Activated CD8-positive, alpha-beta memory T cell treated with anti-CD3 and anti-CD28 coated beads, Interleukin-2, amount 50 U/mL, for 4 hours (primary cell): ENCODE measurements around the gene ENPP1.

Experiments
- DNase-seq: peaks from one replicate; pipeline ENCODE4 v3.0.0-alpha.2; 2020

Gene ENPP1

GRCh38 chr6:131787766-131788712 lies 19.8 kb upstream of the ENPP1 start:
- DNase-seq: no peak

DNA sequence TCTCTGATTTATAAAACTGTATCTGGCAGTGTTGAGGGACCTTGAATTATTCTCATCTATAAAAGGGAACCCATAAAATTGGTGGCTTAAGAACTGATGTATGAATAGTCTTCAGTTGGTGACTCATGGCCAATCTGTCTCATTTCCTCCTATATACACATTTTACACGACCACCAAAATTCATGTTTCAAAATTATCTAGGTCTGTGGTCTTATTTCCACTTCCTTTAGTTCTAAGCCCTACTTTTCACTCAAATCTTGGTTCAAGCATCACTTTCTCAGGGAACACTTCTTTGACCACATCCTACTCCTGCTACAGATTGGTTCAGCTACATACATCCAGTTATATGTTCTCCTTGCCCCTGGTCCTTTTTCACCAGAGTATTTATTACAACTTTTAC lies 18.6 kb upstream of the ENPP1 start:
- DNase-seq: no peak

DNA sequence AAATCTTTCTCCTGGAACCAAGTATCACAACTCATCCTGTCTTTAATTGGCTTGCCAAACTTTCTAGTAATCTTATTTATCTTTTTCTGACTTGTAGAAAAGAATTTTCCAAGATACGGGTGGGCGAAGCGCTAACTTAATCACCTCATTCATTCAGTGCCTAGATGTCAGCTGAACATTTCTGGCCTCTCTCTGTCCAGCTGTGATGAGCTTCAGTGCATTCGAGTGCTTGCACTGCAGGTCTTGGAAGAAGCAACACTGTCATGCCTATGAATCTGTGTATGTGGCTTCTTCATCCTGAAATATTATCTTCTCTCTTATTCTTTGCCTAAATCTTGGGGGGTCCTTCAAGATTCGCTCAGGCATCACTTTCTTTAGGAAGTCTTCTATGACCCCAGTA lies 16.3 kb upstream of the ENPP1 start:
- no peak for DNase-seq

GRCh38 chr6:131792091-131792496 lies 15.7 kb upstream of the ENPP1 start:
- DNase-seq: no peak

DNA sequence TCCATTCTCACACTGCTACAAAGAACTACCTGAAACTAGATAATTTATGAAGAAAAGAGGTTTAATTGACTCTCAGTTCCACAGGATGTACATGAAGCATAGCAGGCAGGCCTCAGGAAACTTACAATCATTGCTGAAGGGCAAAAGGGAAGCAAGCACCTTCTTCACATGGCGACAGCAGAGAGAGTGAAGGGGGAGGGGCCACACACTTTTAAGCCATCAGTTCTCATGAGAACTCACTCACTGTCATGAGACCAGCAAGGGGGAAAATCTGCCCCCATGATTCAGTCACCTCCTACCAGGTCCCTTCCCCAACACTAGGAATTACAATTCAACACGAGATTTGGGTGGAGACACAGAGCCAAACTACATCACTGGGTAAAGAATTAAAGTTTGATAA lies 12.5 kb upstream of the ENPP1 start:
- DNase-seq: no peak

DNA sequence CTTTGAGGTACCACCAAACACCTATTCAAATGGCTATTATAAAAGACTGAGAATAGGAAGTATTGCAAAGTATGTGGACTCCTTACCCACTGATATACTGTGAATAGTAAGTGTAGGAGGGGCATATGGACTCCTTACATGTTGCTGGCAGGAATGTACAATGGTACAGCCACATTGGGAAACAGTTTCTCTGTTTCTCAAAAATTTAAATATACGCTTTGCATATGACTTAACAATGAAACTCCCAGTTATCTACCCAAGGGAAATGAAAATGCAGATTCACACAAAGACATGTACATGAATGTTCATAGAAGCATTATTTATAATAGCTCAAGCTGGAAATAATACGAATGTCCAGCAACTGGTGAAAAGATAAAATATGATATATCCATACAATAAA lies 5.5 kb upstream of the ENPP1 start:
- DNase-seq: no peak

DNA sequence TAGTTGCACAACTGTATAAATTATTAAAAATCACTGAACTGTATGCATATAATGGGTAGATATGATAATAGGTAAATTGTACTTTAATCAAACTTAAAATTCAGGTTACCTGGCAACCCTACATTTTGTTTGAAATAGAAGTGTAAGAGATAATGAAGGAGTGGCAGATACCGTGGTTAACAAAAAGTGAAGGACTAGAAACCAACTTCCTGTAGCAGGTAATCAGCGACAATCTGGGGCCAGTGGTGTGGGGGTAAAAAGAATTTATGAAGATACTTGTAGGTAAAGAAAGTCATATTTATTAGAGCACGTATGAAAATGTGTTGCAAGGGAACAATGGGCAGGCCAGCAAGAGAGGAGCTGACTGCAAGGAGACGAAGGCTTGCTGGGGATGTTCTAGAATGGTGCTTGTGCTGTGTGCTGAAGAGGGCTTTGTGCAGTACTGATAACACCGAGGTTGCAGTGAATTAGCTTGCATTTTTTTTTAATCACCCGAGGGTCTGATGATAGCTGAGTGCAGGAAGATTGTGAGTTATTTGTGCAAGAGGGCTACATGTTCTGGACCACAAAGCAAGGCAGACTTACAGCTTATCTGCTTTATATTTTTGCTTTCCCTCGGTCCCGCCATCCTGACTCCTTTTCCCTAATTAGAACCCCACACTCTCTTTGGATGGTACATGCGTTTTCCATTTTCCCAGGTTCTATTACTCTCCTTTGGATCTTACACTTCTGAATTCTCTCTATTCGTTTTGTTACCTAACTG lies 4.6 kb upstream of the ENPP1 start:
- no peak for DNase-seq

DNA sequence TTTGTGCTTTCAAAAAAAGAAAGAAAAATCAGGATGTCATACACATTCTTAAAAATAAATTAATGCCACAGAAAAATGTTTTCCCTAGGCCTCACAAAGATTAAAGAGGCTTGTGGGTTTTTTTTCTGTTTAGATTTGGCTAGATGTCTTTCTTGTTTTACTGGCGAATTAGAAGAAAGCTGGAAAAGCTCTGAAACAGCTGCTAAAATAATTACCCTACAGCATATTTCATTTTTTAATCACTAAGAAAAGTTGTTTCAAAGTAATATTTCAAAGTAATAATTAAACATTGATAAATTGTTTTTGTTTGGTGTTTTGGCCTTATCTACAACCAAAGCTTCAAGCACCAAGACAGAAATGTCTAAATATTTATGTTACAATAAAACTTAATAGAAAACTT lies 3.7 kb upstream of the ENPP1 start:
- DNase-seq: no peak

DNA sequence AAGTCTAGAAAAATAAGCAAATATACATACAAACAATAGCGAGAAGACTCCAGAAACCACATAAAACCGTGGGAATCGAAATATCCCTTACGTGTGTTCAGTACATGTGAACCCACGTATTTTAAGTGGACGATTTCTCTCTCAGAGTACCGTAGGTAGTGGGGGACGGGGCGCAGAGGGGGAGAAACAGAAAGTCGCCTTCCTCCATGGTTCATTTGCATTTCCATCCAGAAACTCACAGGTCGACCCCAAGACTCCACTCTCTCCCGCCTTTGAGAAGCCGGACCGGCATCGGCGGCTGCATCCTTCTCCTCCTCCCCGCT lies 538 bp upstream of the ENPP1 start:
- DNase-seq: no peak

- DNase-seq: no peak
These were observed 845 bp downstream of the ENPP1 start for GRCh38 chr6:131808460-131809269.

GRCh38 chr6:131811500-131811899 lies 3.7 kb downstream of the ENPP1 start:
- no peak for DNase-seq

GRCh38 chr6:131813991-131814390 lies 6.2 kb downstream of the ENPP1 start:
- no peak for DNase-seq

DNA sequence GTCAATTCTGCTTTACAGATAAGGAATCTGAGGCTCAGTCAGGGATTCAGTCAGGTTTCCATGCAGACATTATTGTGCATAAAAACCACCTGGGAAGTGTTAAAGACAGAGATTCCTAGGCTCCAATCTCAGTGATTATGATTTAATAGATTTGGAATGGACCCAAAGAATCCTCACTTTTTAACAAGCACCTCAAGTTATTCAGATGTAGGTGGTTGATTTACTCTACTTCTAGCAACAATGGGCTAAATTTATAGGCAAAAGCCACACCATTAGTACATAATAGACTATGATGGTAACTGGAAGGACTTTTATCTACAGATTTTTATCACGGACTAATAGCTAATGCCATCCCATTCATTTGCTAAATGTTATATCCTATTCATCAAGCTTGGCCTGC lies 9.0 kb downstream of the ENPP1 start:
- DNase-seq: no peak

GRCh38 chr6:131819572-131820124 lies 11.8 kb downstream of the ENPP1 start:
- DNase-seq: no peak

DNA sequence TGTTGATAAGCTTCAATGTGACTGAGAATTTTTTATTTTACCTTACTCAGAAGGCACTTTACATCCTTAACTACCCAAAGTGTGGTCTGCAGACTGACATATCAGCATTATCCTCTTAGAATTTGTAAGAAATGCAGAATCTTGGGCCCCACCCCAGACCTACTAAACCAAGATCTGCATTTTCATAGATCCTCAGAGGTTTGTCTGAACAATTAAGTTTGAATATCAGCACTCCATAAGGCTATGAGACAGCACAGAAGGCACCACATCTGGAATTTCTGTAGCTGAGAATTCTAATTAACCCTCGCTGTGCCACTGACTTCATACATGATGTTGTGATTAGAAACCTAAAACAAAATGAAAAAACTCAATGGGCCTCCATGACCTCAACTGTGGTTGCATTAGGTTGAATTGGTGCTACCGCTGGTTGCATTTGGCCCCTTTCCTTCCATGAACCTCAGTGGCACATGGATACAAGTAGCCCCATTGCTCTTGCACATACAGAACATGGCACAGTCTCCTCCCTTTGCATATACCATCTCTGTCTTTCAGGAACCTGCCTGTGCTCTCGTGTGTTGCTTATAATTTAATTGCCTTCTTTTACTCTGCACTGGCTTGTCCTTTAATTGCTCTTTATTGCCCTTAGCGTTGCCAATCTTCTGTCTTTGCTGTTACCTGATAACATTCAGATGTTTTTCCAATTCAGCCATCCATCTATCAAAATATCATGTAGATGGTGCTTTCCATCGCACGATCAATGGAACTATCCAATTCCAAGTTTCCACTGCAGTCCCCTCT lies 13.4 kb downstream of the ENPP1 start:
- no peak for DNase-seq

GRCh38 chr6:131822119-131822518 lies 14.3 kb downstream of the ENPP1 start:
- DNase-seq: no peak

DNA sequence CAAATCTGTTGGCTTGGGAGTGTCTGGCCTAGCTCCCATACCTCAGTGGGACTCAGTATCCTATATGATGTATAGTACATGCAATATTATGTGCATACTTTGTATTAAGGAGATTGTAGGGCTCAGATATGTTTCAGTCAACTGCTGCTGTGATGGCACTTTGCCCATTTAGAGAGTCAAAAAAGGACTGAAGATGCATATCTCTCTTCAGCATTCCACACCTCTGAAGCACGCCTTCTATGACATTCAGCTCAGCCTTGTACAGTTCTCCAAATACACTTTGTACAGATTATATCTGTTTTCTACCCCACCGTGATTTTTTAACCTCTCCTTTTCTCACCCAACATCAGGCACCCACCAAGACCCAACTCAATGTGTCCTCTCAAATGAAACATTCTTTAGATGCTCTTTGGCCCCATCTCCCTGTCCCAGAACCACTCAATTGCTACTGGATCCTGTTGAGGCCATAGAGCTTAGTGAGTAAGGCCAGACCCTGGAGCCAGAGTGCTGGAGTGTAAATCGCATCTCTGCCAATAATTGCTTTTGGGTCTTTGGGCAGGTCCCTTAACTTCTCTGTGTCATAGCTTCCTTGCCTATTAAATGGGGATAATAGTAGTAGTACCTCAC lies 15.6 kb downstream of the ENPP1 start:
- no peak for DNase-seq

GRCh38 chr6:131825946-131826345 lies 18.1 kb downstream of the ENPP1 start:
- DNase-seq: no peak

DNA sequence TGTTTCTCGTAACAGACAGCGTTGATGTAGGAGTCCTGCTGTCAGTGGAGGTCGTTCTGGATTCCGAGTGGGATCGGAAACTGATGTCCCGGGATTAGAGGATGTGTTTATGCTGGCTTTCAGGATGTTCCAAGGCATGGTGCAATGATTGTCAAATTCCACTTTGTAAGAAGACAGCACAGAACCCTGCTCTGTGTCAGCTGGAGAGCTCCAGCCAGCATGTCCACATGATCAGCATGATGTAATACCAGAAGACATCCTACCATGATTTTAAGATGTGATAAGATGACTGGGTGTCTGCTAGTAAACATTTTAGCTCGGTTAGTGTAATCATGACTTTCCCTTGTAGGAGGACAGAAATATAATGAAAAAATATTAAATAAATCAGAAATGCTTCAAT lies 20.3 kb downstream of the ENPP1 start:
- no peak for DNase-seq

DNA sequence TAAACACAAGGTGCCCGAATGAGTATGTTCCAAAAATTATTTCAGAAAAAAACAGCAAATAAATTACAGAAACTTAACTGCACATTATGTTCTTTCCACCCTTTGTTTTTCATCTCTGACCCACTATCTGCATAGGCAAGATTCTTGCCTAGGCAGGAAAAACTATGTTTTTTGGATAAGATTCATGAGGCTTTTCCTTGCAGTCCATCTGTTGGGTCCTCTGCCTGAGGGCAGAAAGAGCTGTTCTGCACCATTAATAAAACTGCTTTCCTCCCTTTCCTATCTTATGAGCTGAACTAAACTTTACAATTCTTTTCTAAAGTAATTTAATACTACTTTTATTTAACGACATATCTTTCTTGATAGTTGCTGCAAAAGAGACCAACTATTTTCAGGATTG lies 21.1 kb downstream of the ENPP1 start:
- no peak for DNase-seq

DNA sequence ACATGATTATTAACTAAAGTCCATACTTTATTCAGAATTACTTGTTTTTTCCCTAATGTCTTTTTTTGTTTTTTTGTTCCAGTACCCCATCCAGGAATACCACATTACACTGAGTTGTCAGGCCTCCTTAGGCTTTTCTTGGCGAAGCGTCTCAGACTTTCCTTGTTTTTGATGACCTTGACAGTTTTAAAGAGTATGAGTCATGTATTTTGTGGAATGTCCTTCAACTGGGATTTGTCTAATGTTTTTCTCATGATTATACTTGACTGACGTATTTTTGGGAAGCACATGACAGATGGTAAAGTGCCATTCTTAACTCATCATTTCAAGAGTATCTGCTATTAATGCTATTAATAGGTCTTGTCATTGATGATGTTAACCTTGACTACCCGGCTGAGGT lies 23.6 kb downstream of the ENPP1 start:
- no peak for DNase-seq

GRCh38 chr6:131831886-131832285 lies 24.1 kb downstream of the ENPP1 start:
- DNase-seq: no peak
